GM10847 (cell line): ENCODE results near the gene NUDT13.

Source experiments
- POLR2A ChIP-seq: IDR thresholded peaks from 2 replicates; pipeline ENCODE4 v1.6.1; 2011; ENCODE audit not compliant: insufficient read length; ENCODE audit errors: extremely low read depth

The NUDT13 gene

GRCh38 chr10:73110345-73110849 is at the start of gene NUDT13:
NUDT13 (plus strand) TSS chr10:73110455; CDS start chr10:73114366, 3,911 bp downstream.
- no peak for TF ChIP-seq POLR2A

GRCh38 chr10:73060738-73061635 is 49.3 kb upstream of the NUDT13 start:
- TF ChIP-seq POLR2A: no peak

- TF ChIP-seq POLR2A: no peak
Measured at GRCh38 chr10:73061743-73062142, 48.5 kb upstream of the NUDT13 start.

- TF ChIP-seq POLR2A: no peak
Measured at GRCh38 chr10:73065441-73065840, 44.8 kb upstream of the NUDT13 start.

- no peak for TF ChIP-seq POLR2A
Measured at GRCh38 chr10:73073627-73074026, 36.6 kb upstream of the NUDT13 start.

GRCh38 chr10:73075829-73076228 is 34.4 kb upstream of the NUDT13 start:
- TF ChIP-seq POLR2A: no peak

GRCh38 chr10:73076360-73077183 is 33.7 kb upstream of the NUDT13 start:
- no peak for TF ChIP-seq POLR2A

GRCh38 chr10:73079779-73080541 is 30.3 kb upstream of the NUDT13 start:
- TF ChIP-seq POLR2A: no peak

- no peak for TF ChIP-seq POLR2A
Measured at GRCh38 chr10:73083221-73083620, 27.0 kb upstream of the NUDT13 start.

- TF ChIP-seq POLR2A: no peak
Measured at GRCh38 chr10:73084209-73084608, 26.0 kb upstream of the NUDT13 start.

GRCh38 chr10:73086816-73087215 is 23.4 kb upstream of the NUDT13 start:
- TF ChIP-seq POLR2A: no peak

- no peak for TF ChIP-seq POLR2A
Measured at GRCh38 chr10:73088304-73088703, 22.0 kb upstream of the NUDT13 start.

GRCh38 chr10:73092830-73093229 is 17.4 kb upstream of the NUDT13 start:
- TF ChIP-seq POLR2A: no peak

- no peak for TF ChIP-seq POLR2A
Measured at GRCh38 chr10:73093922-73094850, 16.1 kb upstream of the NUDT13 start.
